MG63 (cell line): ENCODE results near the gene LYPLA2. TPM values are rescaled to one million over a fixed set of nuclear protein-coding genes. Genes with fewer than 3 reads are reported as not detected.
A peak's percentile ranks its signal among the peaks of the same experiment; 100 is the strongest.
"Not testable (repeated sequence)": the region's sequence is repeated elsewhere in the genome, so short reads cannot be mapped to it uniquely, and the experiment has no call there.

Experiments used
- DNase-seq: peaks from one replicate; pipeline ENCODE4 v3.0.0-alpha.2; 2020
- H3K27me3 ChIP-seq: fragments of 250-450 bp; sonication (Bioruptor Pico); 2 replicates; pipeline ENCODE4 v1.5.1; 2020; ENCODE audit warnings: mild to moderate bottlenecking, moderate library complexity
- H3K36me3 ChIP-seq: fragments of 250-450 bp; sonication (Bioruptor Pico); 2 replicates; pipeline ENCODE4 v1.5.1; 2020; ENCODE audit warnings: mild to moderate bottlenecking, moderate library complexity
- H3K4me3 ChIP-seq: fragments of 250-450 bp; sonication (Bioruptor Pico); 2 replicates; pipeline ENCODE4 v1.5.1; 2020; ENCODE audit warnings: mild to moderate bottlenecking, moderate library complexity
- H3K9me3 ChIP-seq: fragments of 250-450 bp; sonication (Bioruptor Pico); 2 replicates; pipeline ENCODE4 v1.5.1; 2020; ENCODE audit warnings: mild to moderate bottlenecking, moderate library complexity
- total RNA-seq: library from RNA; depleted of rRNA; stranded (reverse); fragments of >200 nt; shearing (Covaris generic); gene quantifications from 2 replicates; pipeline ENCODE4 v1.2.3, GENCODE V29; 2014; ENCODE audit warnings: low replicate concordance

Gene LYPLA2
- total RNA-seq, 1 experiment from 2014 or later = 68.6 TPM

GRCh38 chr1:23795676-23796465, 4.9 kb downstream of the LYPLA2 start:
- no peak for DNase-seq
- H3K9me3 ChIP-seq = no peaks in the 10 kb centered on the region
- H3K4me3 ChIP-seq = no peak overlapping the region
- H3K27me3 ChIP-seq = no peaks in the 10 kb centered on the region
- peaks cover 30% of the 10 kb centered on the region for H3K36me3 ChIP-seq

GRCh38 chr1:23796466-23797271, 5.7 kb downstream of the LYPLA2 start:
- Histone ChIP-seq H3K36me3 (peaks cover 30% of the 10 kb centered on the region), H3K27me3 (no peaks in the 10 kb centered on the region)
- no peak for DNase-seq

DNA sequence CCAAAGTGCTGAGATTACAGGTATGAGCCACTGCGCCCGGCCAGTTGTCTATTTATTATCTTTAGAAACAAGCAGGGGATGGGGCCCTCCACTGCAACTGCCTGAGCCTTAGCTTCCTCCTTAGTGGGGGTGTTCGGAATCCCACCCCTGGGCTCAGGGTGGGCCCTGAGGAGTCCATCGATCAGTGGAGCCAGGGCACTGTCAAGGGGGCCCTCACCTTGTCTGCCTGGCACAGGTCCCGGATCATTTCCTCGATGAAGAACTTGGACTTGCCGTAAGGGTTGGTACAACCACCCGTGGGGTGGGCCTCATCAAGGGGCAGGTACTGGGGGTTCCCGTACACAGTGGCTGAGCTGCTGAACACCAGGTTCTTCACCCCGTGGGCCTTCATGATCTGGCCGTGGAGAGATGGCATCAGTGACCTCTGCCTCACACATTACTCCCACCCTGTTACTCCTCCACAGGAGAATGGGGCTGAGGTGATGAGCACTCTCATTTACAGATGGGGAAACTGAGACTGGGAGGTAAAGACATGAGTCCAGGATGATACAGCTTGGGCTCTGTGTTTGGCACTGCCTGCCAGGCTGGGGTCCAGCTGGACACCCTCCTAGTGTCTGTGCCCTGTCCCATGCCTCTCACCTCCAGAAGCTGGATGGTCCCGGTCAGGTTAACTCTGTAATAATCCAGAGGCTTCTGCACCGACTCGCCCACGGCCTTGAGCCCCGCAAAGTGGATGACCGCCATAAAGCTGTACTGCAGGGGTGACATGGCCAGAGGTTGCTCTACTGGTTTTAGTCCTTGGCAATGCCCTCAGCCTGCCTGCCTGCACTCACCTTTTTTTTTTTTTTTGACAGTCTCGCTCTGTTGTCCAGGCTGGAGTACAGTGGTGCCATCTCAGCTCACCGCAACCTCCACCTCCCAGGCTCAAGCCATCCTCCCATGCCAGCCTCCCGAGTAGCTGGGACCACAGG, 6.8 kb downstream of the LYPLA2 start:
- no peak for DNase-seq
- Histone ChIP-seq H3K4me3 (no peak overlapping the region), H3K9me3 (no peaks in the 10 kb centered on the region), H3K27me3 (no peaks in the 10 kb centered on the region), H3K36me3 (peaks cover 30% of the 10 kb centered on the region)

More at GRCh38 chr1:23796466-23797271, 5.7 kb downstream of the LYPLA2 start:
- no peaks in the 10 kb centered on the region for H3K9me3 ChIP-seq
- no peak overlapping the region for H3K4me3 ChIP-seq

GRCh38 chr1:23798662-23799142, 7.8 kb downstream of the LYPLA2 start:
- Histone ChIP-seq H3K36me3 (peaks cover 22% of the 10 kb centered on the region), H3K4me3 (no peak overlapping the region), H3K9me3 (no peaks in the 10 kb centered on the region), H3K27me3 (no peaks in the 10 kb centered on the region)
- DNase-seq = no peak

DNA sequence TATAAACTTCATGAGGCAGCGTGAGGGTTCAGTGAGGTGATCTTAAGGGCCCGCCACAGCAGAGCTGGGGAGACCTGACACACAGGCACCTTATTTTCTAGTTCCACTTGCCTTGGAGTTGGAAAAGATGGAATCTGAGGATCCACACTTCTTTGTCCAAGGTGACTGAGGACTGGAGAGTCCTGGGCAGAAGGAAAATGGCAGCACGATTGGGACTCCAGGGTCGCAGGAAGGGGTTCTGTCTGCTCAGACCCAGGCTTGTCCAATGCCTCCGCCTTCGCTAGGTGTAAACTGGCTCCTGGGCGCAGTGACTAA, 8.3 kb downstream of the LYPLA2 start:
- Histone ChIP-seq H3K9me3 (no peaks in the 10 kb centered on the region), H3K36me3 (peaks cover 22% of the 10 kb centered on the region), H3K4me3 (peak overlapping the region; percentile 87), H3K27me3 (no peaks in the 10 kb centered on the region)
- no peak for DNase-seq

- no peaks in the 10 kb centered on the region for H3K9me3 ChIP-seq
- peak overlapping the region; percentile 87 for H3K4me3 ChIP-seq
- peaks cover 22% of the 10 kb centered on the region for H3K36me3 ChIP-seq
- peak; percentile 87 for DNase-seq
- no peaks in the 10 kb centered on the region for H3K27me3 ChIP-seq
Observed at GRCh38 chr1:23799570-23800399, 8.8 kb downstream of the LYPLA2 start.

GRCh38 chr1:23800400-23801337, 9.7 kb downstream of the LYPLA2 start, which contains the start of gene GALE:
TSS of gene GALE (minus strand) at chr1:23800754. CDS start at chr1:23799007, 1,747 bp downstream.
- H3K4me3 ChIP-seq = peak within 1 kb of the TSS; percentile 87
- H3K36me3 ChIP-seq = peaks cover 18% of the 10 kb centered on the region
- no peaks in the 10 kb centered on the region for H3K9me3 ChIP-seq
- no peaks in the 10 kb centered on the region for H3K27me3 ChIP-seq
- peak; percentile 97 for DNase-seq

DNA sequence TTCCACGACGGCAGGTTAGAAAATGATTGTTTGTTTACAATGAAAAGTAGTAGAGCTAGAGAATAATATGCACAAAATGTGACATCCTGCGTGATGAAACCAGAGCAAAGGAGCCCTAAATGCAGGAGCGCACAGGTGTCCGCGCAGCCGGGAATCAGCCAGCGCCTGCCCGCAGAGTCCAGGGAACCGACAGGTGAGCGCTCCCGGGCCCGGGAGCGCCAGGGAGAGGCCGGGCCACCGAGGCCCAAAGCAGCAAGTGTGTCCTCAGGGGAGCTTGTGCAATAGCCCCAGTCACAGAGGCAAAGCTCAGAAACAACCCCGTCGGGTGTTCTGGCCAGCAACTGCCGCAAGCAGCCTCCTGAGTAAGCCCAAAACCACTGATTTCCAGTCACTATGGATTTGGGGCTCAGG, 10.4 kb downstream of the LYPLA2 start:
- peak overlapping the region; percentile 87 for H3K4me3 ChIP-seq
- H3K9me3 ChIP-seq = no peaks in the 10 kb centered on the region
- H3K36me3 ChIP-seq = peaks cover 18% of the 10 kb centered on the region
- no peaks in the 10 kb centered on the region for H3K27me3 ChIP-seq
- DNase-seq = no peak

- H3K36me3 ChIP-seq = peaks cover 13% of the 10 kb centered on the region
- H3K9me3 ChIP-seq = no peaks in the 10 kb centered on the region
- H3K4me3 ChIP-seq = no peak overlapping the region
- DNase-seq = no peak
- H3K27me3 ChIP-seq = no peaks in the 10 kb centered on the region
Observed at GRCh38 chr1:23801876-23802275, 10.9 kb downstream of the LYPLA2 start.

DNA sequence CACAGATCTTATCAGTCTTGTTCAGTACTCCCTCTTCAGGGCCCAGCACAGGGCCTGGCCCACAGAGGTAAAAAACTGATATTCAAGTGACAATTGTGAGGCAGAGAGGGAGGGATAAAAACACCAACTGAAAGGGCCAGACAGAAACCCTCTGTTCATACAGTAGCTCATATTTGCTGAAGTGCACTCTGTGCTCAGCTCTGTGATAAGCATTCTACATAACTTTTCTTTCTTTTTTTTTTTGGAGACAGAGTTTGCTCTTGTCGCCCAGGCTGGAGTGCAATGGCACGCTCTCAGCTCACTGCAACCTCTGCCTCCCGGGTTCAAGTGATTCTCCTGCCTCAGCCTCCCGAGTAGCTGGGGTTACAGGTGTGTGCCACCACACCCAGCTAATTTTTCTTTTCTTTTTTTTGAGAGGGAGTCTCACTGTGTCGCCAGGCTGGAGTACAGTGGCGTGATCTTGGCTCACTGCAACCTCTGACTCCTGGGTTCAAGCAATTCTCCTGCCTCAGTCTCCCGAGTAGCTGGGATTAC, 11.9 kb downstream of the LYPLA2 start:
- DNase-seq, H3K36me3 ChIP-seq, H3K4me3 ChIP-seq, H3K9me3 ChIP-seq, H3K27me3 ChIP-seq: not testable (repeated sequence)

DNA sequence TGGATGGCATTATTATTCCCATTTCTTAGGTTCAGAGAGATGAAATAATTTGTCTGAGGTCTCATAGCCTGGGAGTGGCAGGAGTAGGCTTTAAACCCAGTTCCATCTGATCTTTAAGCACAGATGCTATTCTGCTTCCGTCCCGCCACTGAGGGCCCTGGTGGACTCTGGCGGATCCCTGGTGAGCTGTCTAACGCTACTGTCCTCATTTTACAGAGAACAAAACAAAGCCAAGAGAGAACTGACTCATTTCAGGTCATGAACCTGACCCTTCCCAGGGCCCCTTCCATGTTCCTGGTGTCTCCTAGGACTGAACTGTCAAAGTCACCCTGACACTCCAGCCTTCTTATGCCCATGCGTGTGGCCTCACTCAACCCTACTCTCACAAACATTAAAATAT, 12.7 kb downstream of the LYPLA2 start:
- Histone ChIP-seq H3K9me3 (no peaks in the 10 kb centered on the region), H3K4me3 (no peak overlapping the region), H3K36me3 (peaks cover 3% of the 10 kb centered on the region), H3K27me3 (no peaks in the 10 kb centered on the region)
- DNase-seq = no peak

DNA sequence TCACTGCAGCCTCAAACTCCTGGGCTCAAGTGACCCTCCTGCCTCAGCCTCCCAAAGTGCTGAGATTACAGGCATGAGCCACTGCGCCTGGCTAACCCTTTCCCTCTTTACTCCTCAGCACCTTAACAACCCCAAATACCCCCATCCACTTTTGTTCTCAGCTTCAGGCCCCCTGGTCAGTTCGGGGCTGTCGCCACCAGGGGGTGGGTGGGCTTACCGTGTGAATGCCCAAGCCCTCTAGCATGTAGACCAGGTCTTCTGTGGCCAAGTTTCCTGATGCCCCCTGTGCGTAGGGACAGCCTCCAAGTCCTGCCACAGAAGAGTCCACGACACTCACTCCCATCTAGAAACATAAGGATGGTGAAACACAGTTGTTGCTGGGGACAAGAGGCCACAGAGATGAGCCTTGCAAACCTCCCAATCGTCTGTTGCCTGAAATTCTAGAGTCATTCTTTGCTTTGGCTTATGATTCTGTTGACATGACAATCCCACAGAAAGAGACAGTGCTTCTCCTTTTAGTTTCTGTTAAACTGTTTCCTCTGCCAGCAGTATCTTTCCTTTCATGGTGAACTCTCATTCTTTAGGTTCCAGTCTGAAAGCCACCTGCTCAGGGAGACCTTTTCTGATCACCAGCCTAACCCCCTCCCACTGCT, 13.4 kb downstream of the LYPLA2 start:
- Histone ChIP-seq H3K9me3 (no peaks in the 10 kb centered on the region), H3K4me3 (no peak overlapping the region), H3K27me3 (no peaks in the 10 kb centered on the region), H3K36me3 (no peaks in the 10 kb centered on the region; the same call in 1 of the 2 replicates)
- DNase-seq = no peak

GRCh38 chr1:23805025-23805424, 14.1 kb downstream of the LYPLA2 start:
- no peak for DNase-seq
- no peaks in the 10 kb centered on the region for H3K27me3 ChIP-seq

GRCh38 chr1:23806280-23806679, 15.3 kb downstream of the LYPLA2 start:
- DNase-seq = no peak
- no peaks in the 10 kb centered on the region for H3K27me3 ChIP-seq
- no peak overlapping the region for H3K4me3 ChIP-seq
- no peaks in the 10 kb centered on the region for H3K36me3 ChIP-seq
- no peaks in the 10 kb centered on the region for H3K9me3 ChIP-seq

More at GRCh38 chr1:23805025-23805424, 14.1 kb downstream of the LYPLA2 start:
- Histone ChIP-seq H3K36me3 (no peaks in the 10 kb centered on the region; the same call in 1 of the 2 replicates), H3K9me3 (no peaks in the 10 kb centered on the region), H3K4me3 (no peak overlapping the region)
